Activated T-cell treated with anti-CD3 and anti-CD28 coated beads, Interleukin-2, amount 50 U/mL, for 1 hour (primary cell): ENCODE results near the gene PPDPF.
A peak's percentile ranks its signal among the peaks of the same experiment; 100 is the strongest.
"Not testable (repeated sequence)": the region's sequence is repeated elsewhere in the genome, so short reads cannot be mapped to it uniquely, and the experiment has no call there.

Experiments used
- DNase-seq: peaks from one replicate; pipeline ENCODE4 v3.0.0-alpha.2; 2020

PPDPF gene

GRCh38 chr20:63520504-63520933 lies at the start of gene PPDPF:
Gene PPDPF (plus strand): TSS chr20:63520765. CDS start chr20:63521309, 544 bp downstream.
- DNase-seq = peak; percentile 91

GRCh38 chr20:63471002-63471716 lies 49.4 kb upstream of the PPDPF start:
- no peak for DNase-seq

GRCh38 chr20:63471717-63471980 lies 48.9 kb upstream of the PPDPF start:
- DNase-seq = no peak

GRCh38 chr20:63471981-63472831 lies 48.4 kb upstream of the PPDPF start, which contains the start of gene KCNQ2:
Gene KCNQ2 (minus strand): TSS chr20:63472655. CDS start chr20:63472463, 192 bp downstream.
- DNase-seq = no peak

- no peak for DNase-seq
Observed at GRCh38 chr20:63472862-63473390, 47.6 kb upstream of the PPDPF start.

- no peak for DNase-seq
Observed at GRCh38 chr20:63473555-63474449, 46.8 kb upstream of the PPDPF start.

- no peak for DNase-seq
Observed at GRCh38 chr20:63475209-63475608, 45.4 kb upstream of the PPDPF start.

- no peak for DNase-seq
Observed at GRCh38 chr20:63477061-63477616, 43.4 kb upstream of the PPDPF start.

- DNase-seq = no peak
Observed at GRCh38 chr20:63477944-63478343, 42.6 kb upstream of the PPDPF start.

- no peak for DNase-seq
Observed at GRCh38 chr20:63478346-63479302, 41.9 kb upstream of the PPDPF start.

GRCh38 chr20:63479695-63480419 lies 40.7 kb upstream of the PPDPF start:
- not testable (repeated sequence) for DNase-seq

- DNase-seq = no peak
Observed at GRCh38 chr20:63481503-63481902, 39.1 kb upstream of the PPDPF start.

- DNase-seq = no peak
Observed at GRCh38 chr20:63482021-63482587, 38.5 kb upstream of the PPDPF start.

- DNase-seq = no peak
Observed at GRCh38 chr20:63483834-63484233, 36.7 kb upstream of the PPDPF start.

- DNase-seq = no peak
Observed at GRCh38 chr20:63484236-63484635, 36.3 kb upstream of the PPDPF start.

GRCh38 chr20:63484651-63485403 lies 35.7 kb upstream of the PPDPF start:
- DNase-seq = no peak

- no peak for DNase-seq
Observed at GRCh38 chr20:63486300-63486855, 34.2 kb upstream of the PPDPF start.

- no peak for DNase-seq
Observed at GRCh38 chr20:63487116-63487764, 33.3 kb upstream of the PPDPF start.
